Urinary bladder (tissue), 4 donors: Measurements from ENCODE around the gene ANKRD13B. TPM values are rescaled to one million over a fixed set of nuclear protein-coding genes. Genes with fewer than 3 reads are reported as not detected.

Experiments used
- DNase-seq: peaks from one replicate; pipeline ENCODE4 v3.0.0-alpha.2; 2015; ENCODE audit errors: extremely low spot score
- H3K27ac ChIP-seq: one replicate; pipeline ENCODE4 v1.5.1; 2013; ENCODE audit warnings: low read depth, mild to moderate bottlenecking, moderate library complexity
- H3K36me3 ChIP-seq: one replicate; pipeline ENCODE4 v1.6.1; 2013; ENCODE audit warnings: mild to moderate bottlenecking, moderate library complexity; ENCODE audit not compliant: insufficient read depth
- H3K4me1 ChIP-seq: one replicate; pipeline ENCODE4 v1.6.1; 2013; ENCODE audit warnings: mild to moderate bottlenecking, moderate library complexity; ENCODE audit not compliant: insufficient read depth
- H3K4me3 ChIP-seq: one replicate; pipeline ENCODE4 v1.5.1; 2013; ENCODE audit warnings: low read depth, low read length
- WGBS: extraction: QIAGEN DNeasy Blood & Tissue Kit; methylation state at CpG from one replicate; pipeline ENCODE4 v1.1.7; 2013; 5-methylcytosine and 5-hydroxymethylcytosine counted together
- polyA plus RNA-seq: library from polyadenylated mRNA; stranded (reverse); fragments of 200-250 nt; gene quantifications from one replicate; pipeline ENCODE4 v1.2.3, GENCODE V29; 2013
- small RNA-seq: library from RNA; depleted of rRNA; stranded (forward); fragments of <200 nt; gene quantifications from one replicate; pipeline ENCODE3, GENCODE V24; 2014
- total RNA-seq: library from RNA; depleted of rRNA; stranded (reverse); fragments of >200 nt; gene quantifications from one replicate; pipeline ENCODE4 v1.2.3, GENCODE V29; 2014
- donor health status: healthy with polysubstance abuse.
- donor health status: healthy.

ANKRD13B gene
- total and polyA plus RNA-seq, 2 donors = 7.7 to 13.6 TPM

GRCh38 chr17:29659155-29659554, 66.2 kb downstream of the ANKRD13B start:
- Histone ChIP-seq H3K4me3 (no peak overlapping the region), H3K36me3 (peaks cover 1% of the 10 kb centered on the region), H3K4me1 (peaks cover 2% of the 10 kb centered on the region), H3K27ac (no peak overlapping the region)
- 85% methylated on average over 2 of the region's 2 CpGs for WGBS
- DNase-seq = no peak

- no peak overlapping the region for H3K27ac ChIP-seq
- WGBS = 80% methylated on average over 2 of the region's 2 CpGs
- no peak for DNase-seq
Observed at GRCh38 chr17:29661213-29661612, 68.3 kb downstream of the ANKRD13B start.

GRCh38 chr17:29663155-29663554, 70.2 kb downstream of the ANKRD13B start:
- H3K36me3 ChIP-seq = peaks cover 5% of the 10 kb centered on the region
- no peaks in the 10 kb centered on the region for H3K4me1 ChIP-seq
- H3K4me3 ChIP-seq = no peak overlapping the region
- 31% methylated on average over 1 of the region's 1 CpG for WGBS
- DNase-seq = no peak
- no peak overlapping the region for H3K27ac ChIP-seq

More at GRCh38 chr17:29661213-29661612, 68.3 kb downstream of the ANKRD13B start:
- H3K4me1 ChIP-seq = no peaks in the 10 kb centered on the region
- H3K36me3 ChIP-seq = peaks cover 1% of the 10 kb centered on the region
- H3K4me3 ChIP-seq = no peak overlapping the region

Small RNA genes within 50 kb of the gene (small RNA-seq; reads per million reads assigned to genes)
- gene RNU6-920P = not detected

Other genes with a start within 250 kb of the ANKRD13B start
- 96.9 TPM for gene TAOK1, start 202.8 kb upstream of the ANKRD13B start, total RNA-seq
- gene TAOK1, start 202.8 kb upstream of the ANKRD13B start, polyA plus RNA-seq = 16.8 TPM
- 6.7 TPM for gene ABHD15, start 26.1 kb upstream of the ANKRD13B start, total RNA-seq
- gene ABHD15, start 26.1 kb upstream of the ANKRD13B start, polyA plus RNA-seq = 9.8 TPM
- gene TP53I13, start 24.4 kb upstream of the ANKRD13B start, total RNA-seq = 26.3 TPM
- gene TP53I13, start 24.4 kb upstream of the ANKRD13B start, polyA plus RNA-seq = 74.7 TPM
- 14.2 TPM for gene GIT1, start 3.5 kb upstream of the ANKRD13B start, total RNA-seq
- gene GIT1, start 3.5 kb upstream of the ANKRD13B start, polyA plus RNA-seq = 32.8 TPM
- 5.2 TPM for gene CORO6, start 29.8 kb downstream of the ANKRD13B start, total RNA-seq
- 35.0 TPM for gene CORO6, start 29.8 kb downstream of the ANKRD13B start, polyA plus RNA-seq